Neural progenitor cell (in vitro differentiated cells): Measurements from ENCODE around the gene ZNF212. TPM values are rescaled to one million over a fixed set of nuclear protein-coding genes. Genes with fewer than 3 reads are reported as not detected.
A peak's percentile ranks its signal among the peaks of the same experiment; 100 is the strongest.
"Not testable (repeated sequence)": the region's sequence is repeated elsewhere in the genome, so short reads cannot be mapped to it uniquely, and the experiment has no call there.

Experiments used
- DNase-seq: peaks from one replicate; pipeline ENCODE4 v3.0.0-alpha.2; 2016; ENCODE audit warnings: low spot score
- H2AFZ ChIP-seq: fragments of 200-600 bp; sonication (generic); replicated peaks from 2 replicates; pipeline ENCODE4 v1.6.1; 2016; ENCODE audit warnings: antibody characterized with exemption
- H3F3A ChIP-seq: fragments of 200-600 bp; sonication (generic); 2 replicates; pipeline ENCODE4 v1.6.1; 2016; ENCODE audit warnings: antibody characterized with exemption, low read depth
- H3K27ac ChIP-seq: fragments of 200-600 bp; sonication (generic); 2 replicates; pipeline ENCODE4 v1.5.1; 2016; ENCODE audit warnings: mild to moderate bottlenecking
- H3K27me3 ChIP-seq: fragments of 200-600 bp; sonication (generic); 2 replicates; pipeline ENCODE4 v1.6.1; 2016; ENCODE audit warnings: mild to moderate bottlenecking, moderate library complexity
- H3K36me3 ChIP-seq: fragments of 200-600 bp; sonication (generic); 2 replicates; pipeline ENCODE4 v1.5.1; 2016
- H3K4me1 ChIP-seq: fragments of 200-600 bp; sonication (generic); 2 replicates; pipeline ENCODE4 v1.6.1; 2016; ENCODE audit warnings: mixed run types
- H3K4me2 ChIP-seq: fragments of 200-600 bp; sonication (generic); 2 replicates; pipeline ENCODE4 v1.6.1; 2016
- H3K4me3 ChIP-seq: fragments of 200-600 bp; sonication (generic); 2 replicates; pipeline ENCODE4 v1.5.1; 2016
- H3K79me2 ChIP-seq: fragments of 200-600 bp; sonication (generic); 2 replicates; pipeline ENCODE4 v1.6.1; 2016; ENCODE audit warnings: low read depth
- H3K9ac ChIP-seq: fragments of 200-600 bp; sonication (generic); 2 replicates; pipeline ENCODE4 v1.6.1; 2016
- H3K9me3 ChIP-seq: fragments of 200-600 bp; sonication (generic); 2 replicates; pipeline ENCODE4 v1.5.1; 2016; ENCODE audit warnings: low read depth
- H4K20me1 ChIP-seq: fragments of 200-600 bp; sonication (generic); 2 replicates; pipeline ENCODE4 v1.6.1; 2016; ENCODE audit warnings: low read depth
- H3K27ac Mint-ChIP-seq: 3 replicates; pipeline ENCODE4 v1.8.0; 2021; ENCODE audit warnings: mixed read lengths
- H3K27me3 Mint-ChIP-seq: 2 replicates; pipeline ENCODE4 v1.8.0; 2022; ENCODE audit warnings: low read depth, mild to moderate bottlenecking, inconsistent platforms, moderate library complexity, mixed read lengths; ENCODE audit not compliant: insufficient read depth
- H3K36me3 Mint-ChIP-seq: 3 replicates; pipeline ENCODE4 v1.8.0; 2021; ENCODE audit warnings: mixed read lengths
- H3K4me1 Mint-ChIP-seq: 3 replicates; pipeline ENCODE4 v1.8.0; 2021; ENCODE audit warnings: mixed read lengths
- H3K4me3 Mint-ChIP-seq: 3 replicates; pipeline ENCODE4 v1.8.0; 2021; ENCODE audit warnings: mild to moderate bottlenecking, moderate library complexity, mixed read lengths
- H3K9me3 Mint-ChIP-seq: 3 replicates; pipeline ENCODE4 v1.8.0; 2020; ENCODE audit warnings: mixed read lengths
- EZH2 ChIP-seq: fragments of 200-600 bp; sonication (generic); IDR thresholded peaks from 2 replicates; pipeline ENCODE4 v1.6.1; 2017; ENCODE audit warnings: antibody characterized with exemption, mild to moderate bottlenecking, moderate library complexity
- EZH2phosphoT487 ChIP-seq: fragments of 200-600 bp; sonication (generic); IDR thresholded peaks from 2 replicates; pipeline ENCODE4 v1.6.1; 2017; ENCODE audit warnings: antibody characterized with exemption
- total RNA-seq: library from RNA; depleted of rRNA; stranded (reverse); fragments of >200 nt; gene quantifications from 2 replicates; pipeline ENCODE4 v1.2.3, GENCODE V29; 2015; ENCODE audit warnings: low replicate concordance
- TF ChIP-seq, protein P1 (sequence below): fragments of 200-600 bp; sonication (generic); IDR thresholded peaks from 2 replicates; pipeline ENCODE4 v1.5.1; 2017; ENCODE audit warnings: antibody characterized with exemption, mild to moderate bottlenecking

Gene ZNF212
- total RNA-seq, 1 donor from 2014 or later: 11.2 TPM

DNA sequence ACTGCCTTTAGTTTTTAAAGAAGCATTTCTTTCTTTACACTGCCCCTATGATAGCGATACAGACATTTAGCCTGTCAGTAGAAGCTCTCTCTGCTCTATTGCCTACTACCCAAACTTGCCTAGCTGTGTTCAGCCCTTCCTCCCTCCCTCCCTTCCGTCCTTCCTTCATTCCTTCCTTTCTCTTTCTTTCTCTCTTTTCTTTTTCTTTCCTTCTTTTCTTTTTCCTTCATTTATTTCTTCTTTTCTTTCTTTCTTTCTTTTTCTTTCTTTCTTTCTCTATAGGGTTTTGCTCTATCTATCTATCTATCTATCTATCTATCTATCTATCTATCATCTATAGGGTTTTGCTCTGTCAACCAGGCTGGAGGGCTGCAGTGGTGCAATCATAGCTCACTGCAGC is 7.1 kb upstream of the ZNF212 start:
- H3K4me1 Mint-ChIP-seq: peaks cover 12% of the 10 kb centered on the region
- no peak overlapping the region for H3K27ac ChIP-seq
- H3K9me3 Mint-ChIP-seq: no peaks in the 10 kb centered on the region
- no peak overlapping the region for H2AFZ ChIP-seq
- no peak overlapping the region for H3K9ac ChIP-seq
- H3K36me3 ChIP-seq: no peaks in the 10 kb centered on the region
- no peaks in the 10 kb centered on the region for H3K9me3 ChIP-seq
- DNase-seq: no peak
- no peaks in the 10 kb centered on the region for H3K36me3 Mint-ChIP-seq
- peaks cover 11% of the 10 kb centered on the region for H3K27me3 ChIP-seq
- H3K27ac Mint-ChIP-seq: no peak overlapping the region
- H3K4me3 Mint-ChIP-seq: no peak overlapping the region
- peaks cover 4% of the 10 kb centered on the region for H3K4me1 ChIP-seq
- no peak overlapping the region for H3K4me3 ChIP-seq
- peaks cover 10% of the 10 kb centered on the region for H3K27me3 Mint-ChIP-seq
- H3K4me2 ChIP-seq: no peak overlapping the region
- H3F3A ChIP-seq: no peaks in the 10 kb centered on the region
- TF ChIP-seq EZH2phosphoT487 (no peak), EZH2 (no peak)
- TF ChIP-seq, protein P1, sequence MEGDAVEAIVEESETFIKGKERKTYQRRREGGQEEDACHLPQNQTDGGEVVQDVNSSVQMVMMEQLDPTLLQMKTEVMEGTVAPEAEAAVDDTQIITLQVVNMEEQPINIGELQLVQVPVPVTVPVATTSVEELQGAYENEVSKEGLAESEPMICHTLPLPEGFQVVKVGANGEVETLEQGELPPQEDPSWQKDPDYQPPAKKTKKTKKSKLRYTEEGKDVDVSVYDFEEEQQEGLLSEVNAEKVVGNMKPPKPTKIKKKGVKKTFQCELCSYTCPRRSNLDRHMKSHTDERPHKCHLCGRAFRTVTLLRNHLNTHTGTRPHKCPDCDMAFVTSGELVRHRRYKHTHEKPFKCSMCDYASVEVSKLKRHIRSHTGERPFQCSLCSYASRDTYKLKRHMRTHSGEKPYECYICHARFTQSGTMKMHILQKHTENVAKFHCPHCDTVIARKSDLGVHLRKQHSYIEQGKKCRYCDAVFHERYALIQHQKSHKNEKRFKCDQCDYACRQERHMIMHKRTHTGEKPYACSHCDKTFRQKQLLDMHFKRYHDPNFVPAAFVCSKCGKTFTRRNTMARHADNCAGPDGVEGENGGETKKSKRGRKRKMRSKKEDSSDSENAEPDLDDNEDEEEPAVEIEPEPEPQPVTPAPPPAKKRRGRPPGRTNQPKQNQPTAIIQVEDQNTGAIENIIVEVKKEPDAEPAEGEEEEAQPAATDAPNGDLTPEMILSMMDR: no peak
- H3K79me2 ChIP-seq: no peaks in the 10 kb centered on the region
- no peaks in the 10 kb centered on the region for H4K20me1 ChIP-seq

GRCh38 chr7:149233655-149234204 is 5.7 kb upstream of the ZNF212 start:
- not testable (repeated sequence) for H3K4me1 ChIP-seq, DNase-seq, H3K79me2 ChIP-seq, H3K9me3 ChIP-seq, H3K9ac ChIP-seq, H3K4me3 ChIP-seq, H3K4me2 ChIP-seq, H3K4me3 Mint-ChIP-seq, H3K9me3 Mint-ChIP-seq, H3F3A ChIP-seq, H4K20me1 ChIP-seq, H2AFZ ChIP-seq, H3K27ac Mint-ChIP-seq, H3K36me3 Mint-ChIP-seq, H3K36me3 ChIP-seq, H3K27ac ChIP-seq
- Mint-ChIP-seq H3K4me1 (peaks cover 12% of the 10 kb centered on the region), H3K27me3 (peaks cover 11% of the 10 kb centered on the region)
- H3K27me3 ChIP-seq: peaks cover 25% of the 10 kb centered on the region

DNA sequence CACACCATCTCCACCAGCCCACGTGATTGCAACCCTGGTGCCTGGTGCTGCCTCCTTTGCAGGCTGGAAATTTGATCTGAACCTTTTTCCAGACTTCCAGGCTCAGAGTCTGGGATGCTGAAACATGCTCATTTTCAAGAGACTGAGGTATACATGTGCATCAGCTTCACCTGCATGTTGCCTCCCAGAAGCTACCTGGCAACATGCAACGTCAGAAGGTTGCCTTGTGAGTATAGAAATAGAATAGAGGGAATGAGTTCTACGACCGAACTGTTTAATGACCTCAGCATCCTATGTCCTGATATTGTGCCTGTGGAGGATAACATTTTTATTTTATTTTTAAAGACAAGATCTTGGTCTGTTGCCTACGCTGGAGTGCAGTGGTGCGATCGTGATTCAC is 1.9 kb upstream of the ZNF212 start:
- DNase-seq: no peak
- no peaks in the 10 kb centered on the region for H3K9me3 ChIP-seq
- peaks cover 14% of the 10 kb centered on the region for H3K4me1 Mint-ChIP-seq
- H3K4me3 ChIP-seq: no peak overlapping the region
- no peak overlapping the region for H3K9ac ChIP-seq
- peaks cover 9% of the 10 kb centered on the region for H3K36me3 Mint-ChIP-seq
- peaks cover 31% of the 10 kb centered on the region for H3K27me3 ChIP-seq
- H3K27ac Mint-ChIP-seq: no peak overlapping the region
- H4K20me1 ChIP-seq: peaks cover 12% of the 10 kb centered on the region
- H3F3A ChIP-seq: no peaks in the 10 kb centered on the region
- H3K9me3 Mint-ChIP-seq: peaks cover 3% of the 10 kb centered on the region
- H3K4me3 Mint-ChIP-seq: no peak overlapping the region
- no peak overlapping the region for H3K27ac ChIP-seq
- peaks cover 4% of the 10 kb centered on the region for H3K27me3 Mint-ChIP-seq
- H3K36me3 ChIP-seq: no peaks in the 10 kb centered on the region
- H2AFZ ChIP-seq: no peak overlapping the region
- peaks cover 8% of the 10 kb centered on the region for H3K4me1 ChIP-seq
- no peak overlapping the region for H3K4me2 ChIP-seq
- no peak for TF ChIP-seq EZH2phosphoT487
- TF ChIP-seq, protein P1: no peak
- no peak for TF ChIP-seq EZH2
- peaks cover 30% of the 10 kb centered on the region for H3K79me2 ChIP-seq

GRCh38 chr7:149238051-149238450 is 1.4 kb upstream of the ZNF212 start:
- H2AFZ ChIP-seq: no peak overlapping the region
- Mint-ChIP-seq H3K4me3 (peak overlapping the region; percentile 72), H3K27me3 (peaks cover 4% of the 10 kb centered on the region), H3K9me3 (peaks cover 9% of the 10 kb centered on the region), H3K36me3 (peaks cover 14% of the 10 kb centered on the region), H3K4me1 (peaks cover 14% of the 10 kb centered on the region), H3K27ac (no peak overlapping the region)
- no peaks in the 10 kb centered on the region for H3K9me3 ChIP-seq
- H3K27me3 ChIP-seq: peaks cover 31% of the 10 kb centered on the region
- no peak overlapping the region for H3K4me3 ChIP-seq
- DNase-seq: no peak
- H3K4me2 ChIP-seq: no peak overlapping the region
- TF ChIP-seq EZH2phosphoT487 (no peak), EZH2 (no peak)
- TF ChIP-seq, protein P1: no peak
- H3K27ac ChIP-seq: no peak overlapping the region
- H3F3A ChIP-seq: no peaks in the 10 kb centered on the region
- H4K20me1 ChIP-seq: peaks cover 12% of the 10 kb centered on the region
- no peaks in the 10 kb centered on the region for H3K36me3 ChIP-seq
- peaks cover 8% of the 10 kb centered on the region for H3K4me1 ChIP-seq
- no peak overlapping the region for H3K9ac ChIP-seq
- H3K79me2 ChIP-seq: peaks cover 35% of the 10 kb centered on the region
